H9 (cell line): ENCODE results near the gene PNPLA6. TPM values are rescaled to one million over a fixed set of nuclear protein-coding genes. Genes with fewer than 3 reads are reported as not detected.

Source experiments
- DNase-seq: peaks from one replicate; pipeline ENCODE4 v3.0.0-alpha.2; 2017
- H2AFZ ChIP-seq: one replicate; pipeline ENCODE4 v1.6.1; 2013; ENCODE audit warnings: mild to moderate bottlenecking, low read length, control low read depth, moderate library complexity
- H2AK5ac ChIP-seq: 2 replicates; pipeline ENCODE4 v1.6.1; 2013; ENCODE audit warnings: low read length, control low read depth, mixed read lengths; ENCODE audit not compliant: insufficient read length
- H2BK120ac ChIP-seq: one replicate; pipeline ENCODE4 v1.6.1; 2013; ENCODE audit warnings: low read depth, mild to moderate bottlenecking, low read length, control low read depth, inconsistent platforms; ENCODE audit not compliant: poor library complexity, severe bottlenecking
- H2BK12ac ChIP-seq: 2 replicates; pipeline ENCODE4 v1.6.1; 2013; ENCODE audit warnings: low read length, control low read depth, mixed read lengths, low read depth; ENCODE audit not compliant: insufficient read length
- H2BK15ac ChIP-seq: 2 replicates; pipeline ENCODE4 v1.6.1; 2013; ENCODE audit warnings: low read depth, low read length, control low read depth
- H2BK20ac ChIP-seq: one replicate; pipeline ENCODE4 v1.6.1; 2013; ENCODE audit warnings: low read depth, mild to moderate bottlenecking, low read length, control low read depth, inconsistent platforms; ENCODE audit not compliant: poor library complexity, severe bottlenecking
- H2BK5ac ChIP-seq: 2 replicates; pipeline ENCODE4 v1.6.1; 2013; ENCODE audit warnings: low read length, control low read depth, mixed read lengths; ENCODE audit not compliant: insufficient read length
- H3K14ac ChIP-seq: 2 replicates; pipeline ENCODE4 v1.6.1; 2013; ENCODE audit warnings: low read length, control low read depth; ENCODE audit not compliant: insufficient read depth
- H3K18ac ChIP-seq: 2 replicates; pipeline ENCODE4 v1.6.1; 2013; ENCODE audit warnings: low read depth, mild to moderate bottlenecking, mixed read lengths, low read length, control low read depth; ENCODE audit not compliant: insufficient read length
- H3K23ac ChIP-seq: 2 replicates; pipeline ENCODE4 v1.6.1; 2013; ENCODE audit warnings: low read length, control low read depth, mixed read lengths, low read depth; ENCODE audit not compliant: insufficient read length
- H3K23me2 ChIP-seq: 2 replicates; pipeline ENCODE4 v1.6.1; 2013; ENCODE audit warnings: low read depth, mild to moderate bottlenecking, mixed read lengths, low read length, control low read depth; ENCODE audit not compliant: insufficient read length, poor library complexity, severe bottlenecking
- H3K27ac ChIP-seq: 2 replicates; pipeline ENCODE4 v1.5.1; 2013; ENCODE audit warnings: low read length, control low read depth, mixed read lengths, low read depth; ENCODE audit not compliant: insufficient read length
- H3K27me3 ChIP-seq: 2 replicates; pipeline ENCODE4 v1.6.1; 2013; ENCODE audit warnings: low read length, control low read depth, inconsistent platforms; ENCODE audit not compliant: insufficient read depth
- H3K4ac ChIP-seq: 2 replicates; pipeline ENCODE4 v1.6.1; 2013; ENCODE audit warnings: low read depth, mild to moderate bottlenecking, control low read depth, inconsistent platforms, low read length, moderate library complexity
- H3K4me1 ChIP-seq: 2 replicates; pipeline ENCODE4 v1.6.1; 2013; ENCODE audit warnings: low read length, control low read depth, inconsistent platforms; ENCODE audit not compliant: insufficient read depth
- H3K4me2 ChIP-seq: 2 replicates; pipeline ENCODE4 v1.6.1; 2013; ENCODE audit warnings: low read length, control low read depth, mixed read lengths; ENCODE audit not compliant: insufficient read length, insufficient read depth
- H3K56ac ChIP-seq: 2 replicates; pipeline ENCODE4 v1.6.1; 2013; ENCODE audit warnings: low read depth, mild to moderate bottlenecking, mixed read lengths, low read length, control low read depth; ENCODE audit not compliant: insufficient read length
- H3K79me1 ChIP-seq: 2 replicates; pipeline ENCODE4 v1.6.1; 2013; ENCODE audit warnings: low read depth, mild to moderate bottlenecking, moderate library complexity, low read length, control low read depth, inconsistent platforms; ENCODE audit not compliant: insufficient read depth, poor library complexity, severe bottlenecking
- H3K79me2 ChIP-seq: 2 replicates; pipeline ENCODE4 v1.6.1; 2013; ENCODE audit warnings: low read length, control low read depth, inconsistent platforms; ENCODE audit not compliant: insufficient read depth
- H3K9ac ChIP-seq: 2 replicates; pipeline ENCODE4 v1.6.1; 2013; ENCODE audit warnings: low read length, control low read depth, mixed read lengths; ENCODE audit not compliant: insufficient read length; ENCODE audit errors: extremely low read depth
- H3K9me3 ChIP-seq: one replicate; pipeline ENCODE4 v1.6.1; 2013; ENCODE audit warnings: low read depth, low read length, inconsistent platforms; ENCODE audit not compliant: control insufficient read depth
- H3T11ph ChIP-seq: one replicate; pipeline ENCODE4 v1.6.1; 2013; ENCODE audit warnings: mild to moderate bottlenecking, low read length, control low read depth, inconsistent platforms
- H4K20me1 ChIP-seq: one replicate; pipeline ENCODE4 v1.6.1; 2013; ENCODE audit not compliant: control insufficient read depth, insufficient read length, insufficient read depth
- H4K5ac ChIP-seq: 2 replicates; pipeline ENCODE4 v1.6.1; 2013; ENCODE audit warnings: low read depth, mild to moderate bottlenecking, mixed read lengths, low read length, control low read depth; ENCODE audit not compliant: insufficient read length
- H4K8ac ChIP-seq: replicated peaks from 2 replicates; pipeline ENCODE4 v1.6.1; 2013; ENCODE audit warnings: low read length, control low read depth, mixed read lengths, low read depth; ENCODE audit not compliant: insufficient read length
- H4K91ac ChIP-seq: 2 replicates; pipeline ENCODE4 v1.6.1; 2013; ENCODE audit warnings: low read depth, mild to moderate bottlenecking, moderate library complexity, mixed read lengths, low read length, control low read depth; ENCODE audit not compliant: insufficient read length
- H3K27ac Mint-ChIP-seq, 3 experiments: 2 replicates in 2 of 3; 3 replicates in 1 of 3; pipeline ENCODE4 v1.8.0; 2020 to 2021; ENCODE audit warnings: mixed read lengths in 3 of 3, mild to moderate bottlenecking in 1 of 3, moderate library complexity in 1 of 3
- H3K27me3 Mint-ChIP-seq: 2 replicates; pipeline ENCODE4 v1.8.0; 2021; ENCODE audit warnings: low read depth, mild to moderate bottlenecking, moderate library complexity, mixed read lengths
- H3K36me3 Mint-ChIP-seq, 3 experiments: 2 replicates in 2 of 3; 3 replicates in 1 of 3; pipeline ENCODE4 v1.8.0; 2020 to 2021; ENCODE audit warnings: low read depth in 3 of 3, mixed read lengths in 3 of 3; ENCODE audit not compliant: insufficient read depth in 1 of 3
- H3K4me1 Mint-ChIP-seq, 2 experiments: 2 replicates each; pipeline ENCODE4 v1.8.0; 2020; ENCODE audit warnings: mixed read lengths in 2 of 2
- H3K4me3 Mint-ChIP-seq, 2 experiments: 2 replicates in 1 of 2; 3 replicates in 1 of 2; pipeline ENCODE4 v1.8.0; 2020 to 2021; ENCODE audit warnings: mild to moderate bottlenecking in 2 of 2, mixed read lengths in 2 of 2, moderate library complexity in 1 of 2
- H3K9me3 Mint-ChIP-seq, 2 experiments: 2 replicates in 1 of 2; 3 replicates in 1 of 2; pipeline ENCODE4 v1.8.0; 2020; ENCODE audit warnings: mild to moderate bottlenecking in 2 of 2, mixed read lengths in 2 of 2, moderate library complexity in 1 of 2
- total RNA-seq: library from RNA; stranded (reverse); gene quantifications from 2 replicates; pipeline ENCODE4 v1.2.1, GENCODE V29; 2021
- TF ChIP-seq, protein P1 (sequence below): fragments of 200-600 bp; sonication (generic); conservative IDR thresholded peaks from 3 replicates; pipeline ENCODE4 v1.8.0; 2021; ENCODE audit warnings: antibody characterized with exemption, mild to moderate bottlenecking

PNPLA6 gene
- total RNA-seq, 1 experiment from 2014 or later, result 130 TPM

DNA sequence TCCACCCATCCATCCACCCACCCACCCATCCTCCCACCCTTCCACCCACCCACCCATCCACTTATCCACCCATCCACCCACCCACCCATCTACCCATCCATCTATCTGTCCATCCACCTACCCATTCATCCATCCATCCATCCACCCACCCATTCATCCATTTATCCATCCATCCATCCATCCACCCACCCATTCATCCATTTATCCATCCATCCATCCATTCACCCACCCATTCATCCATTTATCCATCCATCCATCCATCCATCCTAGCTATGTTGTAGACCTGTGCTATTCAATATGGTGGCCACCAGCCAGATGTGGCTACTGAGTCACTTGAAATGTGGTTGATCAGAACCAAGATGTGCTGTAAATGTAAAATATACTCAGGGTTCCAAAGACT, 65.2 kb downstream of the PNPLA6 start:
- Histone ChIP-seq H3K18ac (no peak overlapping the region), H2AK5ac (no peak overlapping the region), H3K23me2 (peaks cover 9% of the 10 kb centered on the region), H2BK20ac (no peak overlapping the region), H4K5ac (no peak overlapping the region), H3K4me1 (no peaks in the 10 kb centered on the region; the same call in 1 of the 2 replicates), H3K27me3 (no peaks in the 10 kb centered on the region), H4K20me1 (no peaks in the 10 kb centered on the region), H2BK120ac (no peak overlapping the region), H3K9me3 (no peaks in the 10 kb centered on the region), H2BK15ac (no peak overlapping the region), H3K56ac (no peak overlapping the region), H3K27ac (no peak overlapping the region), H3K79me2 (no peaks in the 10 kb centered on the region; the same call in 1 of the 2 replicates), H3T11ph (no peak overlapping the region), H3K9ac (no peak overlapping the region), H3K79me1 (peaks cover 7% of the 10 kb centered on the region), H3K14ac (no peak overlapping the region), H3K4me2 (no peak overlapping the region), H4K91ac (no peak overlapping the region), H2BK12ac (no peak overlapping the region), H4K8ac (no peak overlapping the region), H2BK5ac (no peak overlapping the region), H3K23ac (no peak overlapping the region), H3K4ac (no peak overlapping the region), H2AFZ (no peak overlapping the region)
- no peak for DNase-seq
- Mint-ChIP-seq H3K36me3 (peaks cover 7 to 23% (median 20%) of the 10 kb centered on the region in 3 experiments), H3K27ac (no peak overlapping the region), H3K4me3 (no peak overlapping the region), H3K4me1 (peaks cover 18 to 36% of the 10 kb centered on the region in 2 experiments), H3K9me3 (peaks cover 0 to 2% of the 10 kb centered on the region in 2 experiments; a peak in 1 of 5 replicates), H3K27me3 (peaks cover 1% of the 10 kb centered on the region; the same call in 1 of the 2 replicates)
- TF ChIP-seq, protein P1, sequence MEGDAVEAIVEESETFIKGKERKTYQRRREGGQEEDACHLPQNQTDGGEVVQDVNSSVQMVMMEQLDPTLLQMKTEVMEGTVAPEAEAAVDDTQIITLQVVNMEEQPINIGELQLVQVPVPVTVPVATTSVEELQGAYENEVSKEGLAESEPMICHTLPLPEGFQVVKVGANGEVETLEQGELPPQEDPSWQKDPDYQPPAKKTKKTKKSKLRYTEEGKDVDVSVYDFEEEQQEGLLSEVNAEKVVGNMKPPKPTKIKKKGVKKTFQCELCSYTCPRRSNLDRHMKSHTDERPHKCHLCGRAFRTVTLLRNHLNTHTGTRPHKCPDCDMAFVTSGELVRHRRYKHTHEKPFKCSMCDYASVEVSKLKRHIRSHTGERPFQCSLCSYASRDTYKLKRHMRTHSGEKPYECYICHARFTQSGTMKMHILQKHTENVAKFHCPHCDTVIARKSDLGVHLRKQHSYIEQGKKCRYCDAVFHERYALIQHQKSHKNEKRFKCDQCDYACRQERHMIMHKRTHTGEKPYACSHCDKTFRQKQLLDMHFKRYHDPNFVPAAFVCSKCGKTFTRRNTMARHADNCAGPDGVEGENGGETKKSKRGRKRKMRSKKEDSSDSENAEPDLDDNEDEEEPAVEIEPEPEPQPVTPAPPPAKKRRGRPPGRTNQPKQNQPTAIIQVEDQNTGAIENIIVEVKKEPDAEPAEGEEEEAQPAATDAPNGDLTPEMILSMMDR, result no peak
